Esophagus muscularis mucosa (tissue), 4 donors: ENCODE data around the gene TP63. TPM values are rescaled to one million over a fixed set of nuclear protein-coding genes. Genes with fewer than 3 reads are reported as not detected.

Source experiments
- DNase-seq: peaks from one replicate; pipeline ENCODE4 v3.0.0-alpha.2; 2017; ENCODE audit errors: extremely low spot score
- H3K27ac ChIP-seq, 4 donors: fragments of 200-600 bp; sonication (generic); replicated peaks in 1 of 4; 1 replicate in 3 of 4; 2 replicates in 1 of 4; pipeline ENCODE4 v1.5.1; 2016 to 2019; ENCODE audit warnings: mild to moderate bottlenecking in 1 of 4
- H3K27me3 ChIP-seq, 4 donors: fragments of 200-600 bp; sonication (generic); one replicate each; pipeline versions ENCODE4 v1.5.1 to v1.6.0; 2016 to 2019
- H3K36me3 ChIP-seq, 4 donors: fragments of 200-600 bp; sonication (generic); one replicate each; pipeline ENCODE4 v1.5.1; 2016 to 2019
- H3K4me1 ChIP-seq, 4 donors: fragments of 200-600 bp; sonication (generic); one replicate each; pipeline ENCODE4 v1.5.1; 2016 to 2019
- H3K4me3 ChIP-seq, 4 donors: fragments of 200-600 bp; sonication (generic); 1 replicate in 2 of 4; 2 replicates in 2 of 4; pipeline ENCODE4 v1.5.1; 2016 to 2019; ENCODE audit warnings: mild to moderate bottlenecking in 4 of 4, moderate library complexity in 1 of 4
- H3K9me3 ChIP-seq, 4 donors: fragments of 200-600 bp; sonication (generic); 1 replicate in 3 of 4; 2 replicates in 1 of 4; pipeline ENCODE4 v1.5.1; 2016 to 2019
- CTCF ChIP-seq, 3 experiments: fragments of 200-600 bp in 2 of 3; fragments of 450-650 bp in 1 of 3; sonication (generic) in 2 of 3; IDR thresholded peaks; one replicate each; pipeline ENCODE4 v1.5.1; 2017 to 2019; ENCODE audit warnings: antibody characterized with exemption in 3 of 3, mild to moderate bottlenecking in 2 of 3, moderate library complexity in 1 of 3
- EP300 ChIP-seq: sonication (generic); formaldehyde crosslinking; IDR thresholded peaks from one replicate; pipeline ENCODE4 v1.6.1; 2017; ENCODE audit warnings: antibody characterized with exemption
- POLR2A ChIP-seq: fragments of 450-650 bp; IDR thresholded peaks from one replicate; pipeline ENCODE4 v1.6.1; 2017; ENCODE audit warnings: antibody characterized with exemption, moderate library complexity, mild to moderate bottlenecking, low read depth
- POLR2AphosphoS5 ChIP-seq, 2 donors: sonication (generic); formaldehyde crosslinking; IDR thresholded peaks; one replicate each; pipeline ENCODE4 v1.6.1; 2017; ENCODE audit warnings: antibody characterized with exemption in 2 of 2
- WGBS: methylation state at CpG from one replicate; pipeline ENCODE4 v1.1.5; 2018; 5-methylcytosine and 5-hydroxymethylcytosine counted together
- intact Hi-C: fragments of 100-400 bp; cut with DNase I; formaldehyde crosslinking; loops from one replicate; pipeline ENCODE4 v1.15.1; 2023
- total RNA-seq, 4 donors: library from RNA; depleted of rRNA; stranded (reverse); fragments of >200 nt; gene quantifications; one replicate each; pipeline versions ENCODE4 v1.1.0 to v1.2.1, GENCODE V29; 2016

Gene TP63
- total RNA-seq, 4 donors from 2014 or later: under 0.01 to 0.34 (median 0.21) TPM

- H3K36me3 ChIP-seq: no peaks in the 10 kb centered on the region
- H3K27me3 ChIP-seq: no peaks in the 10 kb centered on the region
- intact Hi-C loops: no loop called here
- TF ChIP-seq POLR2AphosphoS5 (IDR thresholded peaks at IDR 0.05) (no peak), EP300 (no peak), POLR2A (no peak), CTCF (IDR thresholded peaks at IDR 0.05) (no peak)
- no peak overlapping the region for H3K27ac ChIP-seq
- no peak for DNase-seq
- no peak overlapping the region for H3K4me3 ChIP-seq
- no peaks in the 10 kb centered on the region for H3K9me3 ChIP-seq
- H3K4me1 ChIP-seq: no peaks in the 10 kb centered on the region
Observed at GRCh38 chr3:189680723-189681122, 49.5 kb downstream of the TP63 start.

GRCh38 chr3:189683546-189684255 lies 52.5 kb downstream of the TP63 start:
- TF ChIP-seq POLR2A (no peak), EP300 (no peak), POLR2AphosphoS5 (IDR thresholded peaks at IDR 0.05) (no peak)
- 54% methylated on average over 3 of the region's 3 CpGs for WGBS
- no peaks in the 10 kb centered on the region for H3K4me1 ChIP-seq
- no peaks in the 10 kb centered on the region for H3K27me3 ChIP-seq
- no peak for DNase-seq
- intact Hi-C loops: no loop called here
- no peak overlapping the region for H3K4me3 ChIP-seq
- H3K9me3 ChIP-seq: no peaks in the 10 kb centered on the region
- H3K27ac ChIP-seq: no peak overlapping the region
- no peaks in the 10 kb centered on the region for H3K36me3 ChIP-seq

GRCh38 chr3:189684317-189684716 lies 53.1 kb downstream of the TP63 start:
- no peak for TF ChIP-seq CTCF (IDR thresholded peaks at IDR 0.05)
- TF ChIP-seq EP300: no peak
- no peak for TF ChIP-seq POLR2A
- TF ChIP-seq POLR2AphosphoS5 (IDR thresholded peaks at IDR 0.05): no peak
- 93% methylated on average over 2 of the region's 2 CpGs for WGBS
- Histone ChIP-seq H3K27me3 (no peaks in the 10 kb centered on the region), H3K4me1 (no peaks in the 10 kb centered on the region), H3K4me3 (no peak overlapping the region), H3K9me3 (no peaks in the 10 kb centered on the region), H3K27ac (no peak overlapping the region), H3K36me3 (no peaks in the 10 kb centered on the region)
- no peak for DNase-seq
- intact Hi-C loops: no loop called here

- DNase-seq: no peak
- no peak overlapping the region for H3K4me3 ChIP-seq
- H3K27me3 ChIP-seq: no peaks in the 10 kb centered on the region
- H3K36me3 ChIP-seq: no peaks in the 10 kb centered on the region
- intact Hi-C loops: no loop called here
- WGBS: 86% methylated on average over 1 of the region's 1 CpG
- H3K9me3 ChIP-seq: no peaks in the 10 kb centered on the region
- H3K4me1 ChIP-seq: no peaks in the 10 kb centered on the region
- H3K27ac ChIP-seq: no peak overlapping the region
- TF ChIP-seq CTCF (IDR thresholded peaks at IDR 0.05) (no peak), EP300 (no peak), POLR2AphosphoS5 (IDR thresholded peaks at IDR 0.05) (no peak), POLR2A (no peak)
Observed at GRCh38 chr3:189685291-189685690, 54.1 kb downstream of the TP63 start.

GRCh38 chr3:189685860-189686259 lies 54.7 kb downstream of the TP63 start:
- no peak for TF ChIP-seq EP300
- no peak for TF ChIP-seq POLR2AphosphoS5 (IDR thresholded peaks at IDR 0.05)
- no peak for TF ChIP-seq CTCF (IDR thresholded peaks at IDR 0.05)
- no peak for TF ChIP-seq POLR2A
- Histone ChIP-seq H3K4me3 (no peak overlapping the region), H3K36me3 (no peaks in the 10 kb centered on the region), H3K27ac (no peak overlapping the region), H3K4me1 (no peaks in the 10 kb centered on the region), H3K9me3 (no peaks in the 10 kb centered on the region), H3K27me3 (no peaks in the 10 kb centered on the region)
- intact Hi-C loops: no loop called here
- DNase-seq: no peak
- 69% methylated on average over 2 of the region's 2 CpGs for WGBS
